Hematopoietic multipotent progenitor cell treated with erythropoietin and hydrocortisone succinate and interleukin-3 and kit ligand, for 17 days (in vitro differentiated cells): ENCODE results near the gene RABGEF1.
"Not testable (repeated sequence)": the region's sequence is repeated elsewhere in the genome, so short reads cannot be mapped to it uniquely, and the experiment has no call there.

ENCODE experiments used
- DNase-seq: peaks from one replicate; pipeline ENCODE4 v3.0.0-alpha.2; 2015; ENCODE audit warnings: low spot score

The RABGEF1 gene

DNA sequence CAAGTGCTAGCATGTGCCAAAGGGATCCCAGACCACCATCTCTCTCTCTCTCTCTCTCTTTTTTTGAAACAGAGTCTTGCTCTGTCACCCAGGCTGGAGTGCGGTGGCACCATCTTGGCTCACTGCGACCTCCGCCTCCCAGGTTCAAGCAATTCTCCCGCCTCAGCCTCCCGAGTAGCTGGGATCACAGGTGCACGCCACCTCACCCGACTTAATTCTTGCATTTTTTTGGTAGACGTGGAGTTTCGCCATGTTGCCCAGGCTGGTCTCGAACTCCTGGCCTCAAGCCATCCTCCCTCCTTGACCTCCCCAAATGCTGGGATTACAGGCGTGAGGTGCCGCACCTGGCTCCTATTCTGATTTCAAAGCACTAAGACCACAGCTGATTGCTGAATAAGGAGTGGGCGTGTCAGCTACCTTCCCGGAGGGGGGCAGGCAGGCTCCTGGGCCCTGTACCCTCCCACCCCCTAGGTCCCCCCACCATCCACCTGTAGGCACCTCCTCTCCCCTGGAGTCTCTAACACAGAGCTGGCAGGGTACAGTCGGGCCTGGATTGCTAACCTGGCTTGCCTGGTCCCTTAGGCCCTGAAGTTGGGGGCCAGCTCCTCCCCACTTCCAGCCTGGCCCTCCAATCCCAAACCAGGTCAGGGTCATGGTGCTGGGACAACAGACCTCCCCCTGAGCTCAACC lies 74.8 kb downstream of the RABGEF1 start:
- DNase-seq = not testable (repeated sequence)

DNA sequence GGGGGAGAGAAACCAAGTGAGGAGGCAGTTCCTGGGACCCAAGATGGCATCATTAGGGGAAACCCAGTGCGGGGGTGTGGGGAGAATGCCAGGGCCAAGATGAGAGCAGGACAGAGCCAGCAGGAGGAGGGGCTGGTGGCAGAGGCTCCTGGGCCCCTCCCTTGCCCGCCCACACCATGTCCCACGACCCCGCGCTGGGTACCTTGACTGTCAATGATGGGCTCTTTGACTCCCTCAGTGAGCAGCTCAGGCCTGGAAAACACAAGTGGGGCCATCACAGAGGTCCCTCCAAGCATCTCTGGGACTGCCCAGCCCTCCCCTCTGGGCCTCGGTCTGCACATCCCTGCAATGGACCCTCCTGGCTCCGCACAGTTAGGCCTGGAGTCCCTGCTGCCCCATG lies 75.4 kb downstream of the RABGEF1 start:
- no peak for DNase-seq

DNA sequence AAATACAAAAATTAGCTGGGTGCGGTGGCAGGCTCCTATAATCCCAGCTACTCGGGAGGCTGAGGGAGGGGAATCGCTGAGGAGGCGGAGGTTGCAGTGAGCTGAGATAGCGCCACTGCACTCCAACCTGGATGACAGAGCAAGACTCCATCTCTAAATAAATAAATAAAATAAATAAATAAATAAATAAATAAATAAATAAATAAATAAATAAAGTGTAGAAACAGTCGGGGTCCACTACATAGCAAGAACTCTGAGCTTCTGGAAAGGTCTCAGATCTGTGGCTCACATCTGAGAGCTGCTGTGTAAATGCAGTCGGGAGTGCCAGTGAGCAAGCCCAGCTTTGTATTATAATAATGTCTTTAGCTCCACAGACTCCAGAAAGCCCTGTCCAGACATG lies 76.1 kb downstream of the RABGEF1 start:
- DNase-seq = not testable (repeated sequence)

DNA sequence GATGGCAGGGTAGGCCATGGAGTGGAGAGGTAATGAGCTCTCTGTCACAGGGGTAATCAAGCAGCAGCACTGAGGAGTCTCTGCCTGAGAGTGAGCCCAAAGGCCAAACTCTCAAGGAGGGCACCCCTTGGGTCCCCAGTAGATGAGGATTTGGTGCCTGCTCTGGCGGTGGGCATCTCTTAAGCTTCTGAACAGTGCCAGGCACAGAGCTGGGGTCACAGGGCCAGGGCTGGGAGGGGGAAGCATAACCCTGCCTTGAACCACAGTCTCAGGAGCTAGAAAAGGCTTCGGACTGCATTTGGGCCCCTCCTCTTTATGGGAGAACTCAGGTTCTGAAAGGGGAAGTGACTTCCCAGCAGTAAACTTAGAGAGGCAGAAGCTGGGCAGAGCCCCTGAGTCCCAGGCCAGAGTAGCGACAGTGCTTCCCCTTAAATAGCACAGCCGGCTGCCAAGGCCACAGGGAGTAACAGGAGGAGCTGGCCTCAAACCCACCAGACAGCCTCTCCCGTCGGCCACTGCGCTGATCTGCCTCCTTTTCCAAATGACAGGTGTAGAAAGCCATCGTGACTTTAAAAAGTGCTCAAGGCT lies 76.8 kb downstream of the RABGEF1 start:
- not testable (repeated sequence) for DNase-seq

DNA sequence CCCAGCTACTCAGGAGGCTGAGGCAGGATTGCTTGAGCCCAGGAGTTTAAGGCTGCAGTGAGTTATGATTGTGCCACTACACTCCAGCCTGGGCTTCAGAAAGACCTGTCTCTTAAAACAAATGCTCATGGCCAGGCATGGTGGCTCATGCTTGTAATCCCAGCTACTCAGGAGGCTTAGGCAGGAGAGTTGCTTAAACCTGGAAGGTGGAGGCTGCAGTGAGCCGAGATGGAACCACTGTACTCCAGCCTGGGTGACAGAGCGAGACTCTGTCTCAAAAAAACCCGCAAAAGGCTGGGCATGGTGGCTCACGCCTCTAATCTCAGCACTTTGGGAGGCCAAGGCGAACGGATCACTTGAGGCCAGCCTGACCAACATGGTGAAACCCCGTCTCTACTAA lies 77.4 kb downstream of the RABGEF1 start:
- not testable (repeated sequence) for DNase-seq

DNA sequence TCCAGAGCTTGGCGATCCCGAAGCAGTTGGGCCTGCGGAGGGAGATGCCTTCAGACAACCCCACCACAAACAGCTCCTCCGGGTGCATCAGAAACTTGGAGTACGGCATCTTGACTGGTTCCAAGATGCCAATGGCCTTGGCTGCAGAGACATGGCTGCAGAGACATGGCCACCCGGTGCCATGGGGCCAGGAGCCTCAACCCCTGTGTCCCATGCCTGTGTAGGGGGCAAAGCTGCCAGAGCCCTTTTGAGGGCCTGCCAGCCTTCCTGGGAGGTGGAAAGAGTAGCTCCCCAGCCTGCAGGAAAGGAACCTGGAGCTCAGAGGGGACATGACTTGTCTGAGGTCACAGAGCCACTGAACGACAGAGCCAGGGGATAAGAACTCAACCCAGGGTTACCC lies 83.5 kb downstream of the RABGEF1 start:
- DNase-seq = no peak

DNA sequence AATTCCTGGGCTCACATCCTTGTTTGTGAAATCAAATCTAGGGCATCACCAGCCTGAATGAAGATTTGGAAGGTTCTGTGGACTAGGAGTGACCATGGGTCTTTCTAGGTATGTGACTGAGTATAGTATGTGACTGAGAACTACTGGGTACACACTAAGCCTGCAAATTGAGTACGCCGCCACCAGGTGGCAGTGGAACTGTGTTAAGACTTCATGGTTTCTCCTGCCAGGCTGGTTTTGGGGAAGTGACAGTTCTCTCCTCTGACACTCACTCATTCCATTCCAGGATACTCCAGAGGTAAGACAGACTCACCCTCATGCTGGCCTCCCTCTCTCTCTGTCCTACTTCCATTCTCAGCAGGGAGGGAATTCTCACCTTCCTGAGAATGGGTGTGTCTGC lies 85.0 kb downstream of the RABGEF1 start:
- DNase-seq = peak; percentile 66

DNA sequence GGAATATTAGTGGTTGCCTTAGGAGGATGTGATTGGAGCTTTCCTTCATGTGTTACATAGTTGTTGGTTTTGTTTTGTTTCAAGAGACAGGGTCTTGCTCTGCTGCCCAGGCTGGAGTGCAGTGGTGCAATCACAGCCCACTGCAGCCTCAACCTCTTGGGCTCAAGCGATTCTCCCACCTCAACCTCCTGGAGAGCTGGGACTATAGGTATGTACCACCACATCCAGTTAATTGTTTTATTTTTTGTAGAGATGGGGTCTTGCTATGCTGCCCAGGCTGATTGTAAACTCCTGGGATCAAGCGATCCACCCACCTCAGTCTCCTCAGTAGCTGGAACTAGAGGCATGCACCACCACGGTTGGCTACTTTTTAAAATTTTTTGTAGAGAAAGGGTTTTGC lies 86.1 kb downstream of the RABGEF1 start:
- DNase-seq = no peak

DNA sequence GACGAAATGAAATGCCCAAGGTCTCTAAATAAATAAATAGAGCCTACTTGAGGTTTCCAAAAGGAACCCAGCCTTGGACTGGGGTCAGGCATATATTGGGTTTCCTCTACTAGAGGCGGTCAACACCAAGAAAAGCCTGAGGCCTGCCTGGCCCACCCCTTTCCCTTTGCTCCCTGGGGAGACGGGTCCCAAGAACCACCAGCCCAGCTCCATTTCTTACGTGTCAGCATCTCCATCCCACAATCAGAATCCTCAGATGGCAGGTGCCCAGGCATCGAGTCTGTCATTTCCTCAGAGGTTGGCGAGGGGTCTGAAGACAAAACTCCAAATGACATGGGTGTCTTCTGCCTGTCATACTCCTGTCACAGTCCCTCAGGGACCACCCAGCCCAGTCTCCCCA lies 90.4 kb downstream of the RABGEF1 start:
- DNase-seq = not testable (repeated sequence)

DNA sequence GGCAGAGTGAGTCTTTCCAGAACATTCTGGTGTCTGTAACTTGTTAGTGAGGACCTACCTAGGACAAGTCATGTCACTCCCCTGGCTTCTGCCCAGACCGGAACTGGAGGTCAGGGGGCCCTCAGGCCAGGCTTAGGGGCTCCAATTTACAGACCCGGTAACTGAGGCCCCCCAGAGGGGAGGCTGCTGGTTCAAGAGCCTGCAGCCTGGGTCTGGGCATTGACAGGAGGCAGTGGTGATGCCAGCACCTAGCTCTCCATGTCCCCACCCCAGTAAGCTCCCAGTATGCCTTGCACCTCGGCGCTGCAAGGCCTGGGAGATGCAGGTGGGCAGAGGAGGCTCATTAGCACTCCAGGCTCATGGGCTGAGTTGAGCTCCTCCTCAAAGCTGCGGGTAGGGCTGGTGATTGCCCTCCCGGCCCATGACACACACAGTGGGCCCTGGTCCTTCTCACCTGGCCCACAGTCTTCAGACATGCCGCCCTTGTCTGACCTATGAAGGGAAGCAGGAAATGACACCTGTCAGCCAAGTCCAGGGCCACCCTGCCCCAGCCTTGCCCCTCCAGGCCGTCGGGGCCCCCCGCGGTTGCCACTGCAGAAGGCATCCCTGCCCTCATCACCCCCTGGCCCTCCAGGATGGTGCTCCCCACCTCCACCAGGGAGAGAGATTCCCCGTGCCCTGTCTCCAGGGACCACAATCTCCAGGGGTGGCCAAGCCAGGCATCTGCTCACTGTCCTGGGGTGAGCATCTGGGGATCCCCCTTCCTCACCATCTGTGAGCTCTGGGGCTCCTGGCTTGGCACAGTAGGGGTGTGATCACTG lies 92.2 kb downstream of the RABGEF1 start:
- no peak for DNase-seq

DNA sequence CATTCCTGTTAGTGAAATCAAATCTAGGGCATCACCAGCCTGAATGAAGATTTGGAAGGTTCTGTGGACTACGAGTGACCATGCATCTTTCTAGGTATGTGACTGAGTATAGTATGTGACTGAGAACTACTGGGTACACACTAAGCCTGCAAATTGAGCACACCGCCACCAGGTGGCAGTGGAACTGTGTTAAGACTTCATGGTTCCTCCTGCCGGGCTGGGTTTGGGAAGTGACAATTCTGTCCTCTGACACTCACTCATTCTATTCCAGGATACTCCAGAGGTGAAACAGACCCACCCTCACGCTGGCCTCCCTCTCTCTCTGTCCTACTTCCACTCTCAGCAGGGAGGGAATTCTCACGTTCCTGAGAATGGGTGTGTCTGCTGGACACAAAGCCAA lies 96.5 kb downstream of the RABGEF1 start:
- DNase-seq = peak; percentile 77

DNA sequence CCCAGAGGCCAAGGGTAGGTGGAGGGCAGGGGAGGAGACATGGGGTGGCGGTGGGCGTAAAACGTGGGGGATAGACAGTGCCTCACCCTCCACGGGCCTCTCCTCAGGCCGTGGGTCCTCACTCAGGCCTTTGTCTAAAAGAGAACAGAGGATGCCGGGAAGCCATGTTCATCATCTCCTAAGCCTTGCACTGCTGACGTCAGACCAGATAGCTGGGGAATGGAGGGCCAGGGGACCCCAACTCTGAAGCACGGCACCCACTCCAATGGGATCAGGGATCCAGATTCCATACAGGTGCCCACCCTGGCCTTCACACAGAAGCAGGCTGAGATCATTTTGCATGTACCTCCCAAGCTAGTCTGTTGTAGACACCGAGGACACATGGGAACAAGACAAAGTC lies 97.1 kb downstream of the RABGEF1 start:
- no peak for DNase-seq

DNA sequence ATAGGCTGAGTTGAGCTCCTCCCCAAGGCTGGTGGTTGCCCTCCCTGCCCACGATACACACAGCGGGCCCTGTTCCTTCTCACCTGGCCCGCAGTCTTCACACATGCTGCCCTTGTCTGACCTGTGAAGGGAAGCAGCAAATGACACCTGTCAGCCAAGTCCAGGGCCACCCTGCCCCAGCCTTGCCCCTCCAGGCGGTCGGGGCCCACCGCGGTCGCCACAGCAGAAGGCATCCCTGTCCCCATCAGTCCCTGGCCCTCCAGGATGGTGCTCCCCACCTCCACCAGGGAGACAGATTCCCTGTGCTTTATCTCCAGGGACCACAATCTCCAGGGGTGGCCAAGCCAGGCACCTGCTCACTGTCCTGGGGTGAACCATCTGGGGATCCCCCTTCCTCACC lies 99.3 kb downstream of the RABGEF1 start:
- DNase-seq = no peak

DNA sequence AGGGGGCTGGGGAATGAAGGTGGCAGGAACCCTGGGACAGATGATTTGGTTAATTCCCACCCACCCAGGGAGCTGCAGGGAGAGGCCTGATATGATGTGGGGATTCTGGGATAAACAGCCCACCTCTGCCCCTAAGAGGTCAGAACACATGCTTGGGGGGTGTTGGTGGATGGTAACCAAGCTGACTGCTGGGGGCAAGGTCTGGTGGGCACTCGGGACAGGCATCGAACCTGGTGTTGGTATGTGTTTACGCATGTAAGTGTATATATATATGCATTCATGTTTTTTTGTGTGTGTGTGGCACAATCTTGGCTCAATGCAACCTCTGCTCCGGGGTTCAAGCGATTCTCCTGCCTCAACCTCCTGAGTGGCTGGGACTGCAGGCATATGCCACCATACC lies 99.8 kb downstream of the RABGEF1 start:
- no peak for DNase-seq

DNA sequence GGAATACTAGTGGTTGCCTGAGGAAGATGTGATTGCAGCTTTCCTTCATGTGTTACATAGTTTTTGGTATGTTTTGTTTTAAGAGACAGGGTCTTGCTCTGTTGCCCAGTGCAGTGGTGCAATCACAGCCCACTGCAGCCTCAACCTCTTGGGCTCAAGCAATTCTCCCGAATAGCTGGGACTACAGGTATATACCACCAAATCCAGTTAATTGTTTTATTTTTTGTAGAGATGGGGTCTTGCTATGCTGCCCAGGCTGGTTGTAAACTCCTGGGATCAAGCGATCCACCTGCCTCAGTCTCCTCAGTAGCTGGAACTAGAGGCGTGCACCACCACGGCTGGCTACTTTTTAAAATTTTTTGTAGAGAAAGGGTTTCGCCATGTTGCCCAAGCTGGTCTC lies 101.4 kb downstream of the RABGEF1 start:
- DNase-seq = no peak

DNA sequence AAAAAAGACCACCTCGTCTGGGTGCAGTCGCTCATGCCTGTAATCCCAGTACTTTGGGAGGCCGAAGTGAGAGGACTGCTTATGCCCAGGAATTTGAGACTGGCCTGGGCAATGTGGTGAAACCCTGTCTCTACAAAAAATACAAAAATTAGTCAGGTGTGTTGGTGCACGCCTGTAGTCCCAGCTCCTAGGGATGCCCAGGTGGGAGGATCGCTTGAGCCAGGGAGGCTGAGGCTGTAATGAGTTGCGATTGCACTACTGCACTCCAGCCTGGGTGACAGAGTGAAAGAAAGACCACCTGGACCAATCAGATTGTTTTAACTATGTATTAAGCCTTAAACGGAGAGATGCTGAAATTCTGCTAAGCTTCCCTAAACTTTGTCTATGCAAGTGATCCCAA lies 103.0 kb downstream of the RABGEF1 start:
- not testable (repeated sequence) for DNase-seq

DNA sequence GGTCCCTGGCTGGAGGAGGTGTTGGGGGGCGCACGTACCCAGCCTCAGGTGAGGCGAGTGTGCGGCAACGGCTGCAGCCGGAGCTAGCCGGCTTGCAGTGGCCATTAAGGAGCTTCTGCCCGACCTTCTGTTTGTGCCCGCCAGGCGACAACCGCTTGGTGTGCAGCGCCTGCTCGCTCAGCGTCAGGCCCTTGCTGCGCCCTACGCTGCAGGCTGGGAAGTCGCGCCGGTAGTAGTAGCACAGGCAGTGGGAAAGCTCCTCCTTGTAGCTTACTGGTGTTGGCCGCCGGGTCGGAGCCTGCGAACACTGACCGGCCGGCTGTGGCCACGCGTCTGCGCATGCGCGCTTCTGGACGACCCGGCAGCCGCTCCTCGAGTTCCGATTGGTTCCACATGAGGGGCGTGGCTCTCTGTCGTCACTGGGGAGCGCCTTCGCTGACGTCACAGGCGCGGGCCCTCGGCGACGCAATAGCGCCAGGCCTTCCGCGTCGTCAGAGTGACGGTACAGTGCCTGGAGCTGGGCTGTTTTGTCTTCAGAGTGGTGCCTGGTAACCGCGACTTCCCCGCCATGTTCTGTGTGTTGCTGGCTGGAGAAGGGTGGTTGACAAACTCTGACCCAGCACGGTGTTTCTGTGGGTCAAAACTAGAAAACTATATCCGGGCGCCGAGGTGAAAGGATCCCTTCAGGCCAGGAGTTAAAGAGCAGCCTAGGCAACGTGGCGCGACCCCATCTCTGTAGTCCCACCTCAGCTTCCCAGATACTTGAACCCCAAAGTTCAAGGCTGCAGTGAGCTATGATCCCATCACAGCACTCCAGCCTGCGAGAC lies 104.2 kb downstream of the RABGEF1 start:
- DNase-seq = peak; percentile 100

DNA sequence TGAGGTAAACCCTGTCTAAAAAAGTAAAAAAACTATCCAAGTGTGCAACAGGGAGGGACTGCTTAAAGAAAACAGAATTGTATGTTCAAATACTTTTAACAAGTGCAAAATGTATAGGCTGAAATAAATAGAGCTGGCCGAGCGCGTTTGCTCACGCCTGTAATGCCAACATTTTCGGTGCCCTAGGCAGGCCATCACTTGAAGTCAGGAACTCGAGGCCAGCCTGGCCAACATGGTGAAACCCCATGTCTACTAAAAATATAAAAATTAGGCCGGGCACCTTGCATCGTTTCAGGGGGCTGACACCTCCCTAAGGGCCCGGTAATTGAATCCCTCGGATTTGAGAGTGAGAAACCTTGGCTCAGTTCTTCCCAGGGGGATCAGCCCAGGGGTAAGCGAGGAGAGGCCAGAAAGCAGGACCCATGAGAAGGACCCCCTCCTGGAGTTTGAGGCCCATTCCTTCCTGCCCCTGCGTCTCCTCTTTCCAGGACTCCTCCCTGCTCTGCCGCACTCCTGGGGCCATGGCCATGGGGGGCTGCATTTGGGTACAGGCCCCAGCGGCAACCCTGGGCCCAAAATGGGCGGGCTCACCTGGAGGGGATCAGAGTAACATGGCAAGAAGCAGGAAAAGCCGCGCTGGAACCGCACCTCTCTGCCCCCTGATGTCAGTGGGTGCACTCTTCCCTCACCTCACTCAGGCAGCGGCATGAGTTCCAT lies 105.0 kb downstream of the RABGEF1 start:
- DNase-seq = no peak

DNA sequence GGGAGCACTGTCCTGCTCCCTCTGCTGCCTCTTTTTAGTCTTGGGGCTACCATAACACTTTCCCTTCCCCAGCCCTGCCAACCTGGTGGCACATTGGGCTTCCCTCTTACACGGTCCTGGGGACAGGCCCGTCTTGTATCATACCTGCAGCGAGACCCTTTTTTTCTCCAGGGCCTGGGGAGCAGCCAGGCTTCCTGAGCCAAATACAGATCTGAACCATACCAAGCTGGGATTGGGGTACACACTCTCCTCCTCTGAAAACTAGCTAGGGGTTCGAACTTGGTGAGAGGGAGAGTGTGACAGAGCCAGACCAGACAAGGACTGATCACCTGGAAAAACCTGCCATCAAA lies 105.5 kb downstream of the RABGEF1 start:
- not testable (repeated sequence) for DNase-seq

DNA sequence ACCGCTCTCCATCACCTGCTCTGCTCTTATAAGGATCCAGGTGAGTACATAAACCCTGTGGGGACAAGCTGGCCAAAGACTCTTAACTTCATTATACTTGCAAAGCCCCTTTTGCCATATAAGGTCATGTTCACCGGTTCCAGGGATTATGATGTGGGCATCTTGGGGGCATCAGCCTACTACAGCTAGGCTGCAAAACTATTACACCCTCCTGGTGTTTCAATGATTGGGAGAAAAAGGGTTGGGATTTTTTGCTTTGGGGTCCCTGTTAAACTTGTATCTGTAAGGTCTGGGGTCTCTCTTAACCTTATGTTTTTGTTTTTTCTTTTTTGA lies 107.0 kb downstream of the RABGEF1 start:
- DNase-seq = not testable (repeated sequence)

DNA sequence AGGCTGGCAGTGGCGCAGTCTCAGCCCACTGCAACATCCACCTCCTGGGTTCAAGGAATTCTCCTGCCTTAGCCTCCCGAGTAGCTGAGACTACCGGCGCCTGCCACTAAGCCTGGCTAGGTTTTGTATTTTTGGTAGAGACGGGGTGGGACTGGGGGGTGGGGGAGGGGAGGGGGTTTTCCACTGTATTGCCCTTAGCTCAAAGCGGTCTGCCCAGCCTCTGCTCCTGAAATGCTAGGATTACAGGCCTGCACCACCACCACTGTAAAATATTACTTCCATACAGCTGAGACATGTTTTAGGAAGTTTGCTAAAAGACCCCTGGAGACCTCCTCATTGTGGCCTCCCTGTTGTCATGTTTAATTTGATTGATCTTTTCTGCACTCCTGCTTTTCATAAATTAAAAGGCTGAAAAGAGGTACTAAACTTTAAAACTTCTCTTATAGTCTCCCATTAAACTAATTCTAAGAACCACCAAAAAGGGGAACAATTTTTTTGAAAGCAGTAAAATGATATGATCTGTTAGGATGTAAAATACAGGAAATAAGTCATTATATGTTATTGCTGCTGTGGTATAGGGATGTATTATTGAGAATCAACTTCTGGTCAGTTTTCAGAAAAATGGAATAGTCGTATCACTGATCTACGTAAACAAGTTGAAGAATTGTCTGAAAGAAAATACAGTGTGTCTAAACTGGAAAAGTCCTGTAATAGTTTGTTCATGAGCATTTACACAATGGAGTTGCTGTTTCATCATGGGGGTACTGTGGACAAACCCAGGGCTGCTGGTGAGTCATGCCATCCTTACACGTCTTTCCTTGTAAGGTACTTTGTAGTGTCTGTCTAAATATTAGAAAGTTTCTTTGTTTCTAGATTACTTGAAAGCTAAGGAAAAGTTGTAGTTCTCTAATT lies 107.6 kb downstream of the RABGEF1 start:
- no peak for DNase-seq
